GM12878 (cell line): ENCODE measurements around the gene ABCB8. TPM values are rescaled to one million over a fixed set of nuclear protein-coding genes. Genes with fewer than 3 reads are reported as not detected.

Experiments used
- ATAC-seq: fragments of 200-7000 bp; cut with Tn5 transposase; 3 replicates; pipeline ENCODE4 v1.9.1; 2020; ENCODE audit warnings: mild to moderate bottlenecking, moderate library complexity
- BruUV-seq: library from RNA; stranded (reverse); fragments of 400-500 nt; replicated peaks from 2 replicates; lab custom pipeline; 2021; lab: Mats Ljungman, UMichigan
- CTCF ChIA-PET: fragments of 300-600 bp; sonication (Branson Sonifier 250); formaldehyde crosslinking; extraction: SDS; loops from one replicate; lab custom pipeline; 2021; ENCODE audit warnings: inconsistent platforms; lab: Yijun Ruan, JAX
- POLR2A ChIA-PET: fragments of 350-600 bp; formaldehyde crosslinking; extraction: SDS; loops from one replicate; lab custom pipeline; 2021; ENCODE audit warnings: inconsistent platforms; lab: Charles Lee
- RAD21 ChIA-PET: fragments of 300-600 bp; sonication (Branson Sonifier 250); formaldehyde crosslinking; loops from one replicate; lab custom pipeline; 2023; ENCODE audit warnings: antibody characterized with exemption; ENCODE audit not compliant: unreplicated experiment; lab: Charles Lee
- SMC1A ChIA-PET: fragments of 300-600 bp; sonication (Branson Sonifier 250); formaldehyde crosslinking; loops from one replicate; lab custom pipeline; 2023; ENCODE audit not compliant: unreplicated experiment, uncharacterized antibody; lab: Charles Lee
- DNase-seq: peaks from one replicate; pipeline ENCODE4 v3.0.0-alpha.2; 2011; ENCODE audit warnings: low read depth, low spot score
- FAIRE-seq: peaks from 3 replicates; lab custom pipeline; 2011; peaks lifted over from hg19 to GRCh38; lab: Jason Lieb, UNC
- H2AFZ ChIP-seq: 2 replicates; pipeline ENCODE4 v1.6.0; 2011; ENCODE audit warnings: low read depth, low read length, control low read depth; ENCODE audit not compliant: control insufficient read depth
- H3K27ac ChIP-seq: 2 replicates; pipeline ENCODE4 v1.5.1; 2011; ENCODE audit warnings: control low read depth; ENCODE audit not compliant: control insufficient read depth, insufficient read depth
- H3K27me3 ChIP-seq, 2 experiments: replicated peaks in 1 of 2; 2 replicates each; pipeline versions ENCODE4 v1.6.0 to v1.6.1; 2011; ENCODE audit warnings: low read length in 1 of 2; ENCODE audit not compliant: control insufficient read depth in 2 of 2, insufficient read depth in 2 of 2
- H3K36me3 ChIP-seq, 2 experiments: 2 replicates each; pipeline ENCODE4 v1.5.1; 2011; ENCODE audit warnings: low read length in 1 of 2; ENCODE audit not compliant: control insufficient read depth in 2 of 2, insufficient read depth in 2 of 2
- H3K4me1 ChIP-seq: 2 replicates; pipeline ENCODE4 v1.6.1; 2011; ENCODE audit warnings: mild to moderate bottlenecking, low read length, moderate library complexity, mixed read lengths; ENCODE audit not compliant: control insufficient read depth, insufficient read depth
- H3K4me2 ChIP-seq: 2 replicates; pipeline ENCODE4 v1.6.0; 2011; ENCODE audit warnings: control low read depth; ENCODE audit not compliant: control insufficient read depth, insufficient read depth
- H3K4me3 ChIP-seq: fragments of 200-600 bp; sonication (generic); 2 replicates; pipeline ENCODE4 v1.5.1; 2016
- H3K79me2 ChIP-seq: 2 replicates; pipeline ENCODE4 v1.6.0; 2011; ENCODE audit warnings: low read length; ENCODE audit not compliant: control insufficient read depth, insufficient read depth
- H3K9ac ChIP-seq: 2 replicates; pipeline ENCODE4 v1.8.0; 2011; ENCODE audit warnings: low read length, control low read depth, mixed read lengths; ENCODE audit not compliant: control insufficient read depth, insufficient read depth
- H3K9me3 ChIP-seq: replicated peaks from 3 replicates; pipeline ENCODE4 v1.5.1; 2011; ENCODE audit warnings: mild to moderate bottlenecking, low read length; ENCODE audit not compliant: control insufficient read depth, insufficient read depth
- H4K20me1 ChIP-seq: 2 replicates; pipeline ENCODE4 v1.6.0; 2011; ENCODE audit not compliant: control insufficient read depth, insufficient read depth
- ASH2L ChIP-seq: fragments of 300-600, 200-600 bp; sonication (generic); IDR thresholded peaks from 2 replicates; pipeline ENCODE4 v1.6.1; 2017; ENCODE audit warnings: low read depth, mild to moderate bottlenecking, borderline replicate concordance
- BRCA1 ChIP-seq: IDR thresholded peaks from 2 replicates; pipeline ENCODE4 v1.6.1; 2011; ENCODE audit warnings: low read depth, low read length, improper control_type of control experiment
- CREM ChIP-seq: IDR thresholded peaks from 2 replicates; pipeline ENCODE4 v1.6.1; 2014; ENCODE audit warnings: antibody characterized with exemption, low read depth
- EED ChIP-seq: sonication (generic); IDR thresholded peaks from 2 replicates; pipeline ENCODE4 v1.6.1; 2016; ENCODE audit warnings: antibody characterized with exemption, low read depth
- EZH2 ChIP-seq: IDR thresholded peaks from 2 replicates; pipeline ENCODE4 v1.6.1; 2012; ENCODE audit warnings: low read depth, mild to moderate bottlenecking, control low read depth, inconsistent platforms, low read length, borderline replicate concordance; ENCODE audit not compliant: control insufficient read depth
- GABPA ChIP-seq: IDR thresholded peaks from 2 replicates; pipeline ENCODE4 v1.6.1; 2014; ENCODE audit warnings: antibody characterized with exemption, low read depth, mild to moderate bottlenecking, inconsistent platforms
- IKZF1 ChIP-seq: fragments of 450-650 bp; conservative IDR thresholded peaks from 2 replicates; pipeline ENCODE4 v1.6.1; 2017; ENCODE audit warnings: antibody characterized with exemption, mild to moderate bottlenecking
- IKZF2 ChIP-seq, 2 experiments: fragments of 450-650 bp; IDR thresholded peaks; 2 replicates each; pipeline ENCODE4 v1.6.1; 2017; ENCODE audit warnings: mild to moderate bottlenecking in 2 of 2, moderate library complexity in 2 of 2
- JUND ChIP-seq: IDR thresholded peaks from 2 replicates; pipeline ENCODE4 v1.6.1; 2012; ENCODE audit warnings: low read depth, mild to moderate bottlenecking, low read length, improper control_type of control experiment, moderate library complexity
- MEF2A ChIP-seq: IDR thresholded peaks from 2 replicates; pipeline ENCODE4 v1.6.1; 2011; ENCODE audit warnings: low read depth, mild to moderate bottlenecking, low read length, moderate library complexity; ENCODE audit not compliant: insufficient read depth
- NBN ChIP-seq: fragments of 450-650 bp; IDR thresholded peaks from 2 replicates; pipeline ENCODE4 v1.6.1; 2016
- RB1 ChIP-seq: fragments of 450-650 bp; formaldehyde crosslinking; IDR thresholded peaks from 2 replicates; pipeline ENCODE4 v1.6.1; 2017; ENCODE audit warnings: mild to moderate bottlenecking, borderline replicate concordance
- RBBP5 ChIP-seq: fragments of 200-600 bp; sonication (generic); conservative IDR thresholded peaks from 2 replicates; pipeline ENCODE4 v1.6.1; 2016
- ZNF622 ChIP-seq: fragments of 450-650 bp; IDR thresholded peaks from 2 replicates; pipeline ENCODE4 v1.6.1; 2017; ENCODE audit warnings: mild to moderate bottlenecking, inconsistent platforms
- WGBS: methylation state at CpG from one replicate; pipeline ENCODE4 v1.1.6; 2016; ENCODE audit warnings: low lambda C conversion rate; ENCODE audit not compliant: insufficient replicate concordance, insufficient coverage; ENCODE audit errors: missing lambda C conversion rate; 5-methylcytosine and 5-hydroxymethylcytosine counted together
- in situ Hi-C: fragments of 300-500 bp; cut with MboI; formaldehyde crosslinking; loops from 9 replicates; pipeline ENCODE4 v1.14.3; 2018; ENCODE audit warnings: mixed read lengths
- intact Hi-C: fragments of 100-400 bp; cut with micrococcal nuclease; formaldehyde crosslinking; loops from one replicate; pipeline ENCODE4 v1.14.2; 2022; ENCODE audit not compliant: unreplicated experiment
- polyA plus RNA-seq, 11 experiments: library from polyadenylated mRNA; depleted of rRNA in 4 of 11; unstranded in 6 of 11; stranded (reverse) in 5 of 11; fragments of >200 nt; fragmentation: Nextera tagmentation in 4 of 11; fragmentation: Illumina TruSeq in 1 of 11; extraction: Ambion mirVana in 4 of 11; extraction: Trizol in 1 of 11; gene quantifications; 1 replicate in 1 of 11; 2 replicates in 10 of 11; pipeline versions ENCODE4 v1.2.1 to v1.2.3, GENCODE V29; 2011 to 2016; ENCODE audit warnings: inconsistent platforms in 2 of 11, missing spikeins in 2 of 11, low read depth in 1 of 11
- total RNA-seq, 4 experiments: library from RNA; depleted of rRNA in 3 of 4; stranded (reverse); fragments of >200 nt in 3 of 4; fragmentation: Illumina TruSeq in 1 of 4; extraction: Trizol in 1 of 4; gene quantifications; 2 replicates each; pipeline versions ENCODE4 v1.2.1 to v1.2.3, GENCODE V29; 2013 to 2021
- TF ChIP-seq, protein P1 (sequence below): fragments of 450-650 bp; IDR thresholded peaks from 2 replicates; pipeline ENCODE4 v1.6.1; 2017; ENCODE audit warnings: antibody characterized with exemption, mild to moderate bottlenecking, moderate library complexity
- TF ChIP-seq, protein P2 (sequence below): fragments of 450-650 bp; IDR thresholded peaks from 2 replicates; pipeline ENCODE4 v1.6.1; 2014; ENCODE audit warnings: mild to moderate bottlenecking
- TF ChIP-seq, protein P3 (sequence below): fragments of 450-650 bp; IDR thresholded peaks from 2 replicates; pipeline ENCODE4 v1.6.1; 2017; ENCODE audit warnings: low read depth, mild to moderate bottlenecking, moderate library complexity
- TF ChIP-seq, protein P4 (sequence below): IDR thresholded peaks from 2 replicates; pipeline ENCODE4 v1.6.1; 2012; ENCODE audit warnings: low read depth, low read length, improper control_type of control experiment

The ABCB8 gene
- total and polyA plus RNA-seq, 10 of the 15 experiments (the other 5 are each of a cell fraction or from before 2014, with no cell fraction given): 0.77 to 34.8 (median 18.9) TPM

DNA sequence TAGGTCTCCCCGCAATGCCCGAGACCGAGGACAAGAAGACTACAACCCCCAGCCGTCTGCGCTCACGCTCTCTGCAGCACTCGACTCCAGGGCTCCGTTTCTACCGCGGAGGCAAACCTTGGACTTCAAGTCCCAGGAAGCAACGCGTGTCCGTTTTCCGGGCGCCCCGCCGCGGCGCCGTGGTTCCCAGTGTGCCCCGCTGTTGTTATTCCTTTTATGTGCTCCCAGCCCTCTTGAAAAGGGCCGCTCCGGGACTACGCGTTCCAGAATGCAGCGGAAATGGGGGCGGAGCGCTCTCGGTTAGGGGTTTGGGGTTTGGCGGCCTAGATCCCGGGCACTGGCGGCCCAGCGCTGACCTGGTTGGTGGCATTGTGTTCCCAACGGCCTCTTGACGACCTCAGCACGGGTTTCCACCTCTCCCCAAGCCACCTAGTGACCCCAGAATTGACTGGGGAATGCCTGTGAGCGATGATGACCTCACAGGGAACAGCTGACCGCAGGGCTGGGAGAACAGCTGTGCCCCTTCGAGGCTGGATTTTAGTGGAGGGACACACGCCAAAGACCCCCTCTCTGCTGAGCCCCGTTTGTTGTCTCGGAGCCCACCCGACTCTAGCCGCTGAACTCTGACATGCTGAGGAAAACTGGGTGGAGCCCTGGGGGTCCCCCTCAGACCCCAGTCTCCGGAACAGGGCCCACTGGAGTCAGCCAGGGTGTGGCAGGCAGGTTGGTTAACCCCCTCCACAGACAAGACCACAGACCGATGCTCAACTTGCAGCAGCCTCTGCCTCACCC is 29.9 kb downstream of the ABCB8 start:
- TSS peak; percentile 80 for BruUV-seq
- ChIA-PET RAD21 (no interaction called here), SMC1A (interaction anchor here (1.0 kb wide), 3 partner anchors 25 to 29 kb away, joined by 3 to 5 read pairs (median 3); partner anchors contain the start of gene TMUB1), POLR2A (interaction anchor here (0.5 to 1.4 kb wide), 6 partner anchors 23 to 137 kb away, joined by 3 to 9 read pairs (median 4); partner anchors contain the start of genes AGAP3, FASTK and TMUB1), CTCF (interaction anchor here (0.6 to 1.6 kb wide), 7 partner anchors 22 to 252 kb away, joined by 3 to 8 read pairs (median 3); partner anchors contain the start of genes ABCB8, FASTK and TMUB1)
- peak overlapping the region; percentile 99 for H3K4me3 ChIP-seq
- FAIRE-seq (peak; percentile 100), DNase-seq (peak; percentile 95), ATAC-seq (peak; percentile 93)
- peak overlapping the region; percentile 88 for H3K27ac ChIP-seq
- H3K36me3 ChIP-seq: no peaks in the 10 kb centered on the region
- H2AFZ ChIP-seq: peak overlapping the region; percentile 92
- WGBS: under 1% methylated on average over 46 of the region's 46 CpGs
- H3K79me2 ChIP-seq: peaks cover 21% of the 10 kb centered on the region
- in situ Hi-C loops (no loop called here), intact Hi-C loops (loop anchor here (1.0 to 2.0 kb wide), 4 partner anchors 22 to 53 kb away; partner anchors contain the start of genes ABCB8 and FASTK)
- H3K4me2 ChIP-seq: peak overlapping the region; percentile 98
- no peaks in the 10 kb centered on the region for H3K9me3 ChIP-seq
- peaks cover 24% of the 10 kb centered on the region for H3K4me1 ChIP-seq
- peak overlapping the region; percentile 86 for H3K9ac ChIP-seq
- no peaks in the 10 kb centered on the region for H4K20me1 ChIP-seq
- no peaks in the 10 kb centered on the region for H3K27me3 ChIP-seq
- TF ChIP-seq RBBP5 (no peak), EED (no peak), RB1 (no peak; the same call in 1 of the 2 replicates), BRCA1 (no peak), CREM (peak; percentile 94), JUND (no peak), NBN (0 out of 2 replicates have a peak, but pooled peaks have one; percentile 58), MEF2A (no peak), GABPA (peak; percentile 87), ZNF622 (no peak), IKZF2 (IDR thresholded peaks at IDR 0.05) (peak; percentile 78 to 79; a peak in 3 of 4 replicates), ASH2L (no peak), IKZF1 (peak; percentile 99), EZH2 (no peak)
- TF ChIP-seq, protein P1, sequence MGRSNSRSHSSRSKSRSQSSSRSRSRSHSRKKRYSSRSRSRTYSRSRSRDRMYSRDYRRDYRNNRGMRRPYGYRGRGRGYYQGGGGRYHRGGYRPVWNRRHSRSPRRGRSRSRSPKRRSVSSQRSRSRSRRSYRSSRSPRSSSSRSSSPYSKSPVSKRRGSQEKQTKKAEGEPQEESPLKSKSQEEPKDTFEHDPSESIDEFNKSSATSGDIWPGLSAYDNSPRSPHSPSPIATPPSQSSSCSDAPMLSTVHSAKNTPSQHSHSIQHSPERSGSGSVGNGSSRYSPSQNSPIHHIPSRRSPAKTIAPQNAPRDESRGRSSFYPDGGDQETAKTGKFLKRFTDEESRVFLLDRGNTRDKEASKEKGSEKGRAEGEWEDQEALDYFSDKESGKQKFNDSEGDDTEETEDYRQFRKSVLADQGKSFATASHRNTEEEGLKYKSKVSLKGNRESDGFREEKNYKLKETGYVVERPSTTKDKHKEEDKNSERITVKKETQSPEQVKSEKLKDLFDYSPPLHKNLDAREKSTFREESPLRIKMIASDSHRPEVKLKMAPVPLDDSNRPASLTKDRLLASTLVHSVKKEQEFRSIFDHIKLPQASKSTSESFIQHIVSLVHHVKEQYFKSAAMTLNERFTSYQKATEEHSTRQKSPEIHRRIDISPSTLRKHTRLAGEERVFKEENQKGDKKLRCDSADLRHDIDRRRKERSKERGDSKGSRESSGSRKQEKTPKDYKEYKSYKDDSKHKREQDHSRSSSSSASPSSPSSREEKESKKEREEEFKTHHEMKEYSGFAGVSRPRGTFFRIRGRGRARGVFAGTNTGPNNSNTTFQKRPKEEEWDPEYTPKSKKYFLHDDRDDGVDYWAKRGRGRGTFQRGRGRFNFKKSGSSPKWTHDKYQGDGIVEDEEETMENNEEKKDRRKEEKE: no peak
- TF ChIP-seq, protein P2, sequence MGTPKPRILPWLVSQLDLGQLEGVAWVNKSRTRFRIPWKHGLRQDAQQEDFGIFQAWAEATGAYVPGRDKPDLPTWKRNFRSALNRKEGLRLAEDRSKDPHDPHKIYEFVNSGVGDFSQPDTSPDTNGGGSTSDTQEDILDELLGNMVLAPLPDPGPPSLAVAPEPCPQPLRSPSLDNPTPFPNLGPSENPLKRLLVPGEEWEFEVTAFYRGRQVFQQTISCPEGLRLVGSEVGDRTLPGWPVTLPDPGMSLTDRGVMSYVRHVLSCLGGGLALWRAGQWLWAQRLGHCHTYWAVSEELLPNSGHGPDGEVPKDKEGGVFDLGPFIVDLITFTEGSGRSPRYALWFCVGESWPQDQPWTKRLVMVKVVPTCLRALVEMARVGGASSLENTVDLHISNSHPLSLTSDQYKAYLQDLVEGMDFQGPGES: no peak
- TF ChIP-seq, protein P3, sequence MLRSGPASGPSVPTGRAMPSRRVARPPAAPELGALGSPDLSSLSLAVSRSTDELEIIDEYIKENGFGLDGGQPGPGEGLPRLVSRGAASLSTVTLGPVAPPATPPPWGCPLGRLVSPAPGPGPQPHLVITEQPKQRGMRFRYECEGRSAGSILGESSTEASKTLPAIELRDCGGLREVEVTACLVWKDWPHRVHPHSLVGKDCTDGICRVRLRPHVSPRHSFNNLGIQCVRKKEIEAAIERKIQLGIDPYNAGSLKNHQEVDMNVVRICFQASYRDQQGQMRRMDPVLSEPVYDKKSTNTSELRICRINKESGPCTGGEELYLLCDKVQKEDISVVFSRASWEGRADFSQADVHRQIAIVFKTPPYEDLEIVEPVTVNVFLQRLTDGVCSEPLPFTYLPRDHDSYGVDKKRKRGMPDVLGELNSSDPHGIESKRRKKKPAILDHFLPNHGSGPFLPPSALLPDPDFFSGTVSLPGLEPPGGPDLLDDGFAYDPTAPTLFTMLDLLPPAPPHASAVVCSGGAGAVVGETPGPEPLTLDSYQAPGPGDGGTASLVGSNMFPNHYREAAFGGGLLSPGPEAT: peak; percentile 69
- TF ChIP-seq, protein P4, sequence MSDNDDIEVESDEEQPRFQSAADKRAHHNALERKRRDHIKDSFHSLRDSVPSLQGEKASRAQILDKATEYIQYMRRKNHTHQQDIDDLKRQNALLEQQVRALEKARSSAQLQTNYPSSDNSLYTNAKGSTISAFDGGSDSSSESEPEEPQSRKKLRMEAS: 0 out of 2 replicates have a peak, but pooled peaks have one; percentile 20
